Spleen (tissue), 11 donors: Measurements from ENCODE around the gene PIK3R5. TPM values are rescaled to one million over a fixed set of nuclear protein-coding genes. Genes with fewer than 3 reads are reported as not detected.
A peak's percentile ranks its signal among the peaks of the same experiment; 100 is the strongest.

ENCODE experiments used
- DNase-seq: peaks from one replicate; pipeline ENCODE4 v3.0.0-alpha.2; 2020
- H3K27ac ChIP-seq, 8 donors: fragments of 200-600 bp; sonication (generic) in 7 of 8; 1 replicate in 4 of 8; 2 replicates in 4 of 8; pipeline versions ENCODE4 v1.5.0 to v1.8.0; 2016 to 2021; ENCODE audit warnings: inconsistent platforms in 4 of 8, mild to moderate bottlenecking in 4 of 8, moderate library complexity in 1 of 8
- H3K27me3 ChIP-seq, 7 donors: fragments of 200-600 bp; sonication (generic) in 6 of 7; replicated peaks in 1 of 7; 1 replicate in 4 of 7; 2 replicates in 3 of 7; pipeline versions ENCODE4 v1.5.0 to v1.8.0; 2016 to 2021; ENCODE audit warnings: inconsistent platforms in 3 of 7, mild to moderate bottlenecking in 1 of 7
- H3K36me3 ChIP-seq, 6 donors: fragments of 200-600 bp; sonication (generic) in 5 of 6; 1 replicate in 4 of 6; 2 replicates in 2 of 6; pipeline versions ENCODE4 v1.5.0 to v1.8.0; 2016 to 2021; ENCODE audit warnings: inconsistent platforms in 2 of 6
- H3K4me1 ChIP-seq, 6 donors: fragments of 200-600 bp; sonication (generic) in 5 of 6; 1 replicate in 3 of 6; 2 replicates in 3 of 6; pipeline versions ENCODE4 v1.5.0 to v1.8.0; 2016 to 2021; ENCODE audit warnings: inconsistent platforms in 3 of 6
- H3K4me3 ChIP-seq, 8 donors: fragments of 200-600 bp; sonication (generic) in 7 of 8; 1 replicate in 4 of 8; 2 replicates in 4 of 8; pipeline versions ENCODE4 v1.5.0 to v1.8.0; 2016 to 2021; ENCODE audit warnings: inconsistent platforms in 4 of 8, mild to moderate bottlenecking in 4 of 8, moderate library complexity in 2 of 8
- H3K9me3 ChIP-seq, 8 donors: fragments of 200-600 bp; sonication (generic) in 7 of 8; 1 replicate in 4 of 8; 2 replicates in 4 of 8; pipeline versions ENCODE4 v1.5.0 to v1.8.0; 2016 to 2021; ENCODE audit warnings: inconsistent platforms in 4 of 8
- CTCF ChIP-seq, 11 experiments: fragments of 200-600 bp in 7 of 11; fragments of 450-650 bp in 4 of 11; sonication (generic) in 4 of 11; IDR thresholded peaks in 8 of 11; conservative IDR thresholded peaks in 3 of 11; 1 replicate in 7 of 11; 2 replicates in 4 of 11; pipeline versions ENCODE4 v1.4.0 to v1.8.0; 2016 to 2021; ENCODE audit warnings: antibody characterized with exemption in 11 of 11, inconsistent platforms in 4 of 11, mild to moderate bottlenecking in 1 of 11
- POLR2A ChIP-seq, 3 donors: fragments of 450-650 bp; IDR thresholded peaks; one replicate each; pipeline ENCODE4 v1.5.1; 2017; ENCODE audit warnings: antibody characterized with exemption in 3 of 3, mild to moderate bottlenecking in 1 of 3
- POLR2AphosphoS5 ChIP-seq, 3 donors: sonication (generic); formaldehyde crosslinking; IDR thresholded peaks; one replicate each; pipeline ENCODE4 v1.5.1; 2017; ENCODE audit warnings: antibody characterized with exemption in 3 of 3
- WGBS, 5 donors: extraction: QIAGEN DNeasy Blood & Tissue Kit in 3 of 5; methylation state at CpG; one replicate each; pipeline versions ENCODE4 v1.1.5 to v1.1.7; 2013 to 2018; 5-methylcytosine and 5-hydroxymethylcytosine counted together
- intact Hi-C: fragments of 100-400 bp; cut with DNase I; formaldehyde crosslinking; loops from one replicate; pipeline ENCODE4 v1.15.0; 2023; ENCODE audit warnings: low total_unique reads
- polyA plus RNA-seq, 3 donors: library from polyadenylated mRNA; stranded (reverse); fragments of 200-250 nt; gene quantifications; one replicate each; pipeline ENCODE4 v1.2.1, GENCODE V29; 2013
- total RNA-seq, 7 donors: library from RNA; depleted of rRNA in 3 of 7; stranded (reverse); fragments of >200 nt in 3 of 7; fragmentation: NEBNext Ultra II Directional in 4 of 7; extraction: Animal tissue kit (Norgen Biotek cat#: 25700) in 4 of 7; gene quantifications; one replicate each; pipeline versions ENCODE4 v1.1.0 to v1.2.1, GENCODE V29; 2016 to 2021
- donor health status: healthy with polysubstance abuse.
- donor health status: DM: no; HTN: no; CAD: no; lungs with moderate emphysema.
- donor health status: DM: no; HTN: no; CAD: no.
- donor health status: Bipolar disorder and iron deficiency.
- donor health status: healthy.
- donor health status: DM: no; HTN: no; CAD: no.
- donor health status: DM: yes; HTN: yes; CAD: no.

The PIK3R5 gene
- total and polyA plus RNA-seq, 10 donors, result 8.5 to 110 (median 68.4) TPM

GRCh38 chr17:8892338-8892690 is 73.2 kb downstream of the PIK3R5 start:
- Histone ChIP-seq H3K36me3 (peaks cover 0 to 95% (median 39%) of the 10 kb centered on the region in 6 donors), H3K4me3 (no peak overlapping the region), H3K27ac (peak overlapping the region in 4 of 8 donors; percentile 11 to 47 (median 37)), H3K27me3 (no peaks in the 10 kb centered on the region), H3K9me3 (no peaks in the 10 kb centered on the region), H3K4me1 (peaks cover 0 to 47% (median 8%) of the 10 kb centered on the region in 6 donors)
- 48 to 66% (median 52%) methylated on average over 6 of the region's 6 CpGs for WGBS, 5 donors
- TF ChIP-seq POLR2A (IDR thresholded peaks at IDR 0.05), result no peak
- no peak for TF ChIP-seq CTCF (IDR thresholded peaks at IDR 0.05 in 8 of 11, conservative IDR thresholded peaks at IDR 0.05 in 3 of 11)
- TF ChIP-seq POLR2AphosphoS5 (IDR thresholded peaks at IDR 0.05), result no peak
- intact Hi-C loops, result no loop called here
- DNase-seq, result no peak

- Histone ChIP-seq H3K27ac (no peak overlapping the region), H3K4me1 (peaks cover 0 to 31% (median 8%) of the 10 kb centered on the region in 6 donors), H3K36me3 (peaks cover 0 to 95% (median 50%) of the 10 kb centered on the region in 6 donors), H3K27me3 (no peaks in the 10 kb centered on the region), H3K4me3 (no peak overlapping the region), H3K9me3 (no peaks in the 10 kb centered on the region)
- no peak for TF ChIP-seq CTCF (IDR thresholded peaks at IDR 0.05 in 8 of 11, conservative IDR thresholded peaks at IDR 0.05 in 3 of 11)
- TF ChIP-seq POLR2AphosphoS5 (IDR thresholded peaks at IDR 0.05), result peak in 1 of 3 donors; percentile 27
- intact Hi-C loops, result no loop called here
- no peak for DNase-seq
- WGBS, 5 donors, result 89 to 95% (median 94%) methylated on average over 12 of the region's 12 CpGs
Observed at GRCh38 chr17:8890671-8891070, 74.8 kb downstream of the PIK3R5 start.

- WGBS, 5 donors, result 94 to 97% (median 96%) methylated on average over 14 of the region's 14 CpGs
- TF ChIP-seq CTCF (IDR thresholded peaks at IDR 0.05 in 8 of 11, conservative IDR thresholded peaks at IDR 0.05 in 3 of 11), result no peak
- peak in 1 of 3 donors; percentile 40 for TF ChIP-seq POLR2AphosphoS5 (IDR thresholded peaks at IDR 0.05)
- Histone ChIP-seq H3K27ac (no peak overlapping the region), H3K27me3 (no peaks in the 10 kb centered on the region), H3K4me1 (peaks cover 0 to 20% (median under 1%) of the 10 kb centered on the region in 6 donors), H3K9me3 (no peaks in the 10 kb centered on the region), H3K4me3 (no peak overlapping the region), H3K36me3 (peaks cover 0 to 97% (median 52%) of the 10 kb centered on the region in 6 donors)
- intact Hi-C loops, result no loop called here
- no peak for DNase-seq
Observed at GRCh38 chr17:8889458-8890210, 75.9 kb downstream of the PIK3R5 start.

- Histone ChIP-seq H3K4me1 (peaks cover 0 to 16% (median 0%) of the 10 kb centered on the region in 6 donors), H3K4me3 (no peak overlapping the region), H3K9me3 (no peaks in the 10 kb centered on the region), H3K27me3 (no peaks in the 10 kb centered on the region), H3K27ac (no peak overlapping the region), H3K36me3 (peaks cover 0 to 97% (median 59%) of the 10 kb centered on the region in 6 donors)
- intact Hi-C loops, result no loop called here
- TF ChIP-seq POLR2AphosphoS5 (IDR thresholded peaks at IDR 0.05) (no peak), POLR2A (IDR thresholded peaks at IDR 0.05) (no peak), CTCF (IDR thresholded peaks at IDR 0.05 in 8 of 11, conservative IDR thresholded peaks at IDR 0.05 in 3 of 11) (no peak)
- DNase-seq, result no peak
- WGBS, 5 donors, result 69 to 82% (median 72%) methylated on average over 5 to 8 of the region's 8 CpGs
Observed at GRCh38 chr17:8888704-8889302, 76.7 kb downstream of the PIK3R5 start.
